ENCODE measurements around the gene RALGAPA2.
A peak's percentile ranks its signal among the peaks of the same experiment; 100 is the strongest.

The RALGAPA2 gene

GRCh38 chr20:20492521-20493332, 219.7 kb downstream of the RALGAPA2 start:
- DNase-seq = no peak

GRCh38 chr20:20491784-20492264, 220.6 kb downstream of the RALGAPA2 start:
- DNase-seq = no peak

- DNase-seq = peak in 1 of 3 donors; percentile 20
Measured at GRCh38 chr20:20491110-20491783, 221.2 kb downstream of the RALGAPA2 start.

DNA sequence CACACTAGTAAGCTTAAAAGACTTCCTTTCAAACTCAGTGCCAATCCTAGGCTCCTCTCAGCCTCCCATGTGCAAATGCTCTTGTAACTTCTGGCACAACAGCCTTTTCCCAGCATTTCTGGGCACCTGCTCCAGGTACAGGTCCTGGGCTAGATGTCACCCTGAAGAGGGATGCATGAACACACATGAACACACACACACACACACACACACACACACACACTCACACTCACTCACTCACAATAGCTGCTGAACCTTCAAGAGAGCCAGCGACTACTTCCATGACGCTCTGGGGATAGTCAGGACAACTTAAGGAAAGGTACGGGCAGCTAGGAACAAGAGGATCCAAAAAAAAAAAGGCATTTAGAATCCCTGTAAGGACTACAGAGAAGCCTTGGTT, 221.8 kb downstream of the RALGAPA2 start:
- no peak for DNase-seq

DNA sequence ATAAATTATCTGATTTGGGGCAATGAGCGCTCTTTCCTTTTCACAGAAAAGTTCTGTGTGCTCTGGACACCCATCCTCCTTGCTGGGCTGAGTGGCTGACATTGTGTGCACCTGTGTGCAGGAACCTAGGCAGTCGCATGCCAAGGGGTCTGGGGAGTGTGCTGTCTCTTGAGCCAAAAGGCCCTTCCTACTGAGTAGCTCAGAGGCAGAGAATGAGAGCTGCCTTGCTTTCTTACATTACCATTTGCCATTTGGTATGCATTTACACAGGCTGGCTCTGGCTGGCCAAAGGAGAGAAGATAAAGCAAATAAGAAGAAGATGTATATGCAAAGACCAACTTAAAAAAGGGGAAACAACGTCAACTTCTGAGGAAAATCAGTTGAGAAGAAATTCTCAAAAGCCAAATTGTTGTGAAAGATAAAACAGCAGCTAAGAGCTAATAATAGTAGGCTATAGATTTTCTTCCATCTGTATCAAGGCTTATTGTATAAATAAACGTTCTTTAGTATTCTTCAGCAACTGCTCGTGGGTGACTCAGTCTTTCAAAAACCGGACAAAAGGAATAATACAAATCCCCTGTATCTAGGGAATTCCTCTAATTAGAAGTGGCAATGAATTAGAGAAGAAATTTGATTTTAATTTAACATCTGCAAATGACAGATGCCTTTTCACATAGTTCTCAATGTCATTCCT, 222.6 kb downstream of the RALGAPA2 start:
- DNase-seq = no peak

- DNase-seq = no peak
Measured at GRCh38 chr20:20489054-20489453, 223.4 kb downstream of the RALGAPA2 start.

- DNase-seq = no peak
Measured at GRCh38 chr20:20488388-20488787, 224.1 kb downstream of the RALGAPA2 start.

GRCh38 chr20:20487811-20488210, 224.6 kb downstream of the RALGAPA2 start:
- no peak for DNase-seq

GRCh38 chr20:20483328-20483727, 229.1 kb downstream of the RALGAPA2 start:
- no peak for DNase-seq

GRCh38 chr20:20482453-20482852, 230.0 kb downstream of the RALGAPA2 start:
- no peak for DNase-seq

- peak; percentile 48 to 79 (median 64) for DNase-seq
Measured at GRCh38 chr20:20480689-20481088, 231.8 kb downstream of the RALGAPA2 start.

- DNase-seq = peak; percentile 31 to 48 (median 31)
Measured at GRCh38 chr20:20480126-20480525, 232.3 kb downstream of the RALGAPA2 start.

DNA sequence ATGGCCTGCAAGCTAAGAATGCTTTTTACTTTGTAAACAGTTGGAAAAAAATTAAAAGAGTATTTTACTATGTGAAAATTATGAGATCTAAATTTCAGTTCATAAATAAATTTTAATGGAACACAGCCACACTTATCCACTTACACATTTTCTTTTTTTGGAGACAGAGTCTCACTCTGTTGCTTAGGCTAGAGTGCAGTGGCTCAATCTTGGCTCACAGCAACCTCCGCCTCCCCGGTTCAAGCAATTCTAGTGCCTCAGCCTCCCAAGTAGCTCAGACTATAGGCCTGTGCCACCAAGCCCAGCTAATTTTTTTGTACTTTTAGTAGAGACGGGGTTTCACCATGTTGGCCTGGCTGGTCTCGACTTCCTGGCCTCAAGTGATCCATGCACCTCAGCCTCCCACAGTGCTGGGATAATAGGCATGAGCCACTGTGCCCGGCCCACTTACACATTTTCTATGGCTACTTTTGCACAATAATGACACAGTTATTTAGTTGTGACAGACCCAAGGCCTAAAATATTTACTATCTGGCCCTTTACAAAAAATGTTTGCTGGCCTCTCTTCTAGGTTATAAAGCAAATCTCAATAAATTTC, 234.9 kb downstream of the RALGAPA2 start:
- DNase-seq = no peak

DNA sequence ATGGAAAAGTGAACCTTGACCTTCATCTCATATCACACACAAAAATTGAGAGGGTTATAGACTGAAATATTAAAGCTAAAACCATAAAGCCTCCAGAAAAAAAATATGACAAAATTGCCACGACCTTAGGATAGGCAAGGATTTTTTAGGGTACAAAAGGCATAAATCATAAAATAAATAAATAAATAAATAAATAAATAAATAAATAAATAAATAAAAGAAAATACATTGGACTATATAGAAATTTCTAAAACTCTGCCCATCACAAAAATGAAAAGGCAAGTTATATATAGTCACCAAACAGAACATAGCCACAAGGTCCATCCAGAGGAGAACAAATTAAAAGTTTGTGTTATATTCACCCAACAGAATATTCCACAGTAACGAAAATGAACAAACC, 235.9 kb downstream of the RALGAPA2 start:
- DNase-seq = no peak

DNA sequence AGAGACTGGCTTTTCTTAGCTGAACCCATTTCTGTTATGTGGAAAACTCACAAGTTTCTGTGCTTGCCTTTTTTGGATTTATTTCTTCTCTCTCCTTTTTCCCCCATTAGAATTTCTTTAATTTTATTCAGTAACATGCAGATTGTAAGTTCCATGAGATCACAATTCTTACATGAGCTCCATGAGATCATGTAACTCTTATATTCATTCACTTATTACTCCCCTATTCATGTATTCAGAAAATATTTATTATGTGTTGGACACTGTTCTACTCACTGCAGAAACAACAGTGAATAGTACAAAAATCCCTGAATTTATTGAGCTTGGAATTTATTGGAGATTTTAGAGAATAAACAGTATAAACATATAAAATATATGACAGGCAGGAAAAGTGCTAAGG, 238.8 kb downstream of the RALGAPA2 start:
- DNase-seq = no peak

DNA sequence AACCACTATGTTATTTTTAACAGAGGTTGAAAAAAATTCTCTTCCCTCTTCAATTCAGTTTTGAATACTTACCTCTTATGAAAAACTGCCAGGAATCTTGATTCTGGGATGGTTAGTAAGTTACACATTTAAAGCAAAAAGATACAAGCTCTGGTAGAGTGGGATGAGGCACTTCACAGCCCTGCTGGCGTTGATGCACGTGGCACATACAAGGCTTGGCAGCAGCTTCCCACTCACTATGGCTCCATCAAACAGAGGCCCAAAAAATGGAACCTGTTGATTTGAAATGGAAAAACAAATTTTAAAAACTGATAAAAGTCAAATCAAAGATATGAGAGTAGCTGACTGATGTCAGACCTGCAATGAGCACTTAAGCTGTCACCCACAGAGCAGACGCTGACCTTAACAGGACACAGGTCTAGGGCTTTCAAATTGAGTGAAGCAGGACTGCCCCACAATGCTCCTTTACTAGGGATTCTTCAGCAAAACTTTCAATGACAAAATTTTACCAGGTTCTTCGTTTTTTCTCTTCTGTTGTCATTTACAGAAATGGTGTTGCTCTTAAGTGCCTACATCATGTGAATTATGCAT, 239.7 kb downstream of the RALGAPA2 start:
- no peak for DNase-seq

DNA sequence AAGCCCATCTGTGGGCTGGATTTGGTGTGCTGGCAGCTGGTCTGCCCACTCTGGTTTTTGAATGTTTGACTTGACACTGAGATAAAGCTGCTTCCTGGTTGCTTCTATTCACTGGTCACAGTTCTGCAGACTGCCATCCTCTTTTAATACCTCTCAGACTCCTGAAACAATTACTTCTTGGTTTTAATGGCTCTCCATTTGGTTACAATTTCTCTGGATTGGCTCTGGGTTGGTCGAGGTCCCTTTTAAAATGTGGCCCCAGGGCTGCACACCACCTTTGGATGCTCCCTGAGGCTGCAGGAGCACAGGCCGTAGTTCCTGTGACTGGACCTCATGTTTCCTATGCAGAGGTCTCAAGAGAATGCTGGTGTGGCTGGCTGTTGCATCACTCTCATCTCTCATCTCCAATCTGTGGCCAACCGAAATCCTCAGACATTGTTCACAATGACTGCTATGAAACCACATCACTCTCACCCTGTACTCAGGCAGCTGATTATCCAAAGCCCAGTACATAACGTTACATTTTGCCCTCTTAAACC, 246.0 kb downstream of the RALGAPA2 start:
- DNase-seq = no peak

GRCh38 chr20:20465252-20465651, 247.2 kb downstream of the RALGAPA2 start:
- no peak for DNase-seq

GRCh38 chr20:20463933-20464374, 248.5 kb downstream of the RALGAPA2 start:
- peak; percentile 41 to 69 (median 56) for DNase-seq

DNA sequence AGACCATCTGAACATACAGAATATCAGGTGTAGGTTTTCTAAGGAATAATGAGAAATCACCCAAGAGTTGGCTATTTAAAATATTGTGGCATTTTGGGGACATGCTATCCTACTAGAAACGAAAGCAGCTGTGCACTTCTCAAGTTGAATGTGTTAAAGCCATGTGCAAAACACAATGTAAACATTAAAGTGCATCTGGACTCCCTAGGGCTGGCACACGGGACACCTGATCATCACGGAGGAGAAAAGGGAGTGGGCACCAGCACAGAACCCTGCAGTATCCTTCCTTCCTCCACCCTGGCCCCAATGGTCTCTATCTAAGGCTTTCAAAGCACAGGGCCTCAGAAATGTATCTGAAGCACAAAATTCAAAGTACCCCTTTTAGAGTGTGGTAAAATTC, 250.3 kb downstream of the RALGAPA2 start:
- DNase-seq = no peak

DNA sequence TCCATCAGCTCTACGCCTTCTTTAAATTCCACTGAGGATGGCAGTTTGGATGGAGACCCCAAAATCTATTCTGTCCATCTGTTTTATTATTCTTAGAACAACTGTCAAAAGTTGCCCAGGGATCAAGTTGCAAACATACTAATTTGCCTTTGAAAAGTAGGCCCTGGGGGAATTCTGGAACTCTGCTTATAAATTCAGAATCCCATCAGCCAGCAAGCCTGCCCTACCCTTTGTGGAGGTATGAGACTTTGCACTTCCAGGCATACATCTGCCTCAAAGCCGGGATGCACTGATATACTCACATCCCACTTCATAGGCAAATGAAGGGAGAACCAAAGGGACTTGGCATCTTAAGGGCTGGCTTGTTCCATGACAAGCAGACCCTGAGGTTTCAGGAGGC, 250.9 kb downstream of the RALGAPA2 start:
- no peak for DNase-seq

DNA sequence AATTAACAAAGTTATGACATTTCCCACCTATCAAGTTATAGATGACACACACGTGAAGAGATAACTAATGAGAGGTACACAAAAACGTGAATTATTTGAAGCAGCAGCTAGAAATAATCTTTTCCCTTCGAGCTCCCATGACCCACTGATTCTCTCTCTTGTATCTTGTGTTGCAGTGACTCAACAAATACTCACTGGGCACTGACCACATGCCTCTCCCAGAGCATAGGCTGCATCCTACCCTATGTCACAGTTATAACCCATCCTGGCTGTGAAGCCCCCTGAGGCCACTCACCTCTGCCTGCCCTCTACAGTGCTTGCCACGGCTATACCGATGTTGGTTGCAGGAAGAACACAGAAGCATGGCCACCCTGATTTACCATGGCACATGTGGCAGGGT, 252.7 kb downstream of the RALGAPA2 start:
- DNase-seq = no peak

All from suppressor macrophage treated with lipopolysaccharide for 1 hour (primary cell).